ENCODE data around the gene ADAMTS7. TPM values are rescaled to one million over a fixed set of nuclear protein-coding genes. Genes with fewer than 3 reads are reported as not detected.
"Not testable (repeated sequence)": the region's sequence is repeated elsewhere in the genome, so short reads cannot be mapped to it uniquely, and the experiment has no call there.

ADAMTS7 gene
- total RNA-seq, 1 donor from 2014 or later: 51.9 TPM

- Mint-ChIP-seq H3K36me3 (no peaks in the 10 kb centered on the region), H3K27me3 (peaks cover 36% of the 10 kb centered on the region), H3K27ac (no peak overlapping the region), H3K9me3 (no peaks in the 10 kb centered on the region), H3K4me1 (ENCODE audit: unreplicated experiment) (peaks cover 8% of the 10 kb centered on the region), H3K4me3 (no peak overlapping the region)
- DNase-seq (ENCODE audit: extremely low spot score, unreplicated experiment): peak; percentile 45
- TF ChIP-seq CTCF (conservative IDR thresholded peaks at IDR 0.05): no peak
Measured at GRCh38 chr15:78734451-78735064, 76.7 kb downstream of the ADAMTS7 start.

- peaks cover 40% of the 10 kb centered on the region for H3K27me3 Mint-ChIP-seq
- DNase-seq (ENCODE audit: extremely low spot score, unreplicated experiment): no peak
Measured at GRCh38 chr15:78732634-78733033, 78.6 kb downstream of the ADAMTS7 start.

GRCh38 chr15:78730955-78731354 is 80.3 kb downstream of the ADAMTS7 start:
- no peaks in the 10 kb centered on the region for H3K36me3 Mint-ChIP-seq
- H3K9me3 Mint-ChIP-seq: no peaks in the 10 kb centered on the region
- H3K27me3 Mint-ChIP-seq: peaks cover 38% of the 10 kb centered on the region
- H3K4me3 Mint-ChIP-seq: no peak overlapping the region
- no peak overlapping the region for H3K27ac Mint-ChIP-seq
- H3K4me1 Mint-ChIP-seq (ENCODE audit: unreplicated experiment): peaks cover 9% of the 10 kb centered on the region
- no peak for TF ChIP-seq CTCF (conservative IDR thresholded peaks at IDR 0.05)
- DNase-seq (ENCODE audit: extremely low spot score, unreplicated experiment): peak; percentile 54

More at GRCh38 chr15:78732634-78733033, 78.6 kb downstream of the ADAMTS7 start:
- Mint-ChIP-seq H3K4me1 (ENCODE audit: unreplicated experiment) (peaks cover 7% of the 10 kb centered on the region), H3K36me3 (no peaks in the 10 kb centered on the region), H3K27ac (no peak overlapping the region), H3K4me3 (no peak overlapping the region), H3K9me3 (no peaks in the 10 kb centered on the region)
- TF ChIP-seq CTCF (conservative IDR thresholded peaks at IDR 0.05): no peak

GRCh38 chr15:78728427-78728826 is 82.8 kb downstream of the ADAMTS7 start:
- H3K4me3 Mint-ChIP-seq; H3K27ac Mint-ChIP-seq; H3K36me3 Mint-ChIP-seq; H3K4me1 Mint-ChIP-seq (ENCODE audit: unreplicated experiment); DNase-seq (ENCODE audit: extremely low spot score, unreplicated experiment); H3K9me3 Mint-ChIP-seq: not testable (repeated sequence)
- peaks cover 20% of the 10 kb centered on the region for H3K27me3 Mint-ChIP-seq

GRCh38 chr15:78727561-78727960 is 83.7 kb downstream of the ADAMTS7 start:
- no peak overlapping the region for H3K4me3 Mint-ChIP-seq
- no peak for TF ChIP-seq CTCF (conservative IDR thresholded peaks at IDR 0.05)
- peak overlapping the region; percentile 53 for H3K27ac Mint-ChIP-seq
- no peaks in the 10 kb centered on the region for H3K36me3 Mint-ChIP-seq
- peaks cover 9% of the 10 kb centered on the region for H3K4me1 Mint-ChIP-seq (ENCODE audit: unreplicated experiment)
- no peak for DNase-seq (ENCODE audit: extremely low spot score, unreplicated experiment)
- H3K9me3 Mint-ChIP-seq: no peaks in the 10 kb centered on the region
- H3K27me3 Mint-ChIP-seq: peaks cover 15% of the 10 kb centered on the region

- Mint-ChIP-seq H3K4me1 (ENCODE audit: unreplicated experiment) (peaks cover 9% of the 10 kb centered on the region), H3K27ac (no peak overlapping the region), H3K27me3 (peaks cover 11% of the 10 kb centered on the region), H3K9me3 (no peaks in the 10 kb centered on the region), H3K36me3 (no peaks in the 10 kb centered on the region), H3K4me3 (no peak overlapping the region)
- TF ChIP-seq CTCF (conservative IDR thresholded peaks at IDR 0.05): no peak
- peak; percentile 69 for DNase-seq (ENCODE audit: extremely low spot score, unreplicated experiment)
Measured at GRCh38 chr15:78726870-78727551, 84.3 kb downstream of the ADAMTS7 start.

- H3K4me1 Mint-ChIP-seq (ENCODE audit: unreplicated experiment); H3K9me3 Mint-ChIP-seq; H3K36me3 Mint-ChIP-seq; H3K27ac Mint-ChIP-seq; H3K4me3 Mint-ChIP-seq: not testable (repeated sequence)
- DNase-seq (ENCODE audit: extremely low spot score, unreplicated experiment): peak; percentile 40
- H3K27me3 Mint-ChIP-seq: peaks cover 16% of the 10 kb centered on the region
Measured at GRCh38 chr15:78719819-78720450, 91.3 kb downstream of the ADAMTS7 start.

Data from type B pancreatic cell (in vitro differentiated cells).